NCI-H524 (cell line): ENCODE data around the gene ALG2.

Experiments
- DNase-seq, 2 experiments: peaks; one replicate each; lab custom pipeline; 2025; lab: John Stamatoyannopoulos, UW

ALG2 gene

DNA sequence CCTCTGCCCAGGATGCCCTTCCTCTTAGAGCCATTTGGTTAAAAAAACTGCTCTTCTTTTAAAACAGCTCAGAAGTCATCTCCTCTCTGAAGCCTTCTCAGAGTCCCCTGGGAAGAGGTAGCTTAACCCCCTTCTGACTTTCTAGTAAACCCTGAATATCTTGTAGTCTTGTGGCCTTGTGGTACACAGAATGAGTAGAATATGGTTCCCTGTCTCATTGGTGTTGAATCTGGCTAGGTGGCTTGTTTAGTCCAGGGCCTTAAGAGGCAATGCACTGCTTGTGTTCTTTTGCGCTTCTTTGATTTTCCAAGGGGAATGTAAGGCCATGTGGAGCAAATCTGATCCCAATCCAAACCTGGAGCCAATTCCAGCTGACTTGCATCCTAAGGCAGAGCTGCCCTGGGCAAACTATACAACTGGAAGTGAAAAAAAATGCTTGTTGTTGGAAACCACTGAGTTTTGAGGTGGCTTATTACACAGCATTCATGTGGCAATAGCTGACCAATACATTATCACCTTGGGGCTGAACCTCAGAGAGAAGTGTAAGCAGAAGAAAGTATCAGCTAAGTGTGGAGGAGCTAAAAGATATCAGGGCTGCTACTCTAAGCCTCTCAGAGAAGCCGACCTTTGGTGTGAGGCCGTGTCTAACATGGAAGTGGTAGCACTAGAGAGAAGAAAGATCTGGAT, 31.0 kb downstream of the ALG2 start:
- DNase-seq: no peak

- no peak for DNase-seq
Measured at GRCh38 chr9:99189887-99190596, 31.7 kb downstream of the ALG2 start.

- no peak for DNase-seq
Measured at GRCh38 chr9:99189186-99189585, 32.6 kb downstream of the ALG2 start.

- no peak for DNase-seq
Measured at GRCh38 chr9:99187311-99187710, 34.4 kb downstream of the ALG2 start.

DNA sequence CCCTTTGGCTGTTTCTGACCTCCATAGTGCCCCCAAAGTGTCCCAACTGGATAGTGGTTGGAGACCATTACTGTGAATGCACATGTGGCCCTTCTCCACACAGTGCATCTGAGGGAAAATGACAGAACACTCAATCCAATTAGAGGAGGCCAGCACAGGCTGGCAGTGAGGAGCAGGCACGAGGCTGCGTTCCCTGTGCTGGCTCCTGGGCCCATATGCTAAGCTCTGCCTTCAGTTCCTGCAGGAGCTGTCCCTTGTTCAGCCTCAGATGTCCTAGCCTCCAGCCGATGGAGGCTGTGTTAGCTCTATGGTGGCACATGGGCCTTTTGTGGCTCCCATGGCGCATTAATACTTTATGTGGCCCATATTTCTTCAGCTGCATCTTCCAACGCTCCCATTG, 35.8 kb downstream of the ALG2 start:
- peak in 1 of 2 experiments; percentile 70 for DNase-seq

DNA sequence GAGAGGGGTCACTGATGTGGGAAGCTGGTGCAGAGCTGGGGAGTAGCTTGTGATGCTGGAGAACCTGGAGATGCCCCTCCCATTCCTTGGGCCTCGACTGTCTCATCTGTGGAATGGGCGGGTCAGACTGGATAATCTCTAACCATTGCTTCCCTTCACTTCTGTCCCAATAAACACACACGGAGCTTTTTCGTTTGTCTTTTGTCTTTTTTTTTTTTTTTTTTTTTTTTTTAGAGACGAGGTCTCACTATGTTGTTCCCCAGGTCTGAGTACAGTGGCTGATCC, 36.5 kb downstream of the ALG2 start:
- DNase-seq: no peak

DNA sequence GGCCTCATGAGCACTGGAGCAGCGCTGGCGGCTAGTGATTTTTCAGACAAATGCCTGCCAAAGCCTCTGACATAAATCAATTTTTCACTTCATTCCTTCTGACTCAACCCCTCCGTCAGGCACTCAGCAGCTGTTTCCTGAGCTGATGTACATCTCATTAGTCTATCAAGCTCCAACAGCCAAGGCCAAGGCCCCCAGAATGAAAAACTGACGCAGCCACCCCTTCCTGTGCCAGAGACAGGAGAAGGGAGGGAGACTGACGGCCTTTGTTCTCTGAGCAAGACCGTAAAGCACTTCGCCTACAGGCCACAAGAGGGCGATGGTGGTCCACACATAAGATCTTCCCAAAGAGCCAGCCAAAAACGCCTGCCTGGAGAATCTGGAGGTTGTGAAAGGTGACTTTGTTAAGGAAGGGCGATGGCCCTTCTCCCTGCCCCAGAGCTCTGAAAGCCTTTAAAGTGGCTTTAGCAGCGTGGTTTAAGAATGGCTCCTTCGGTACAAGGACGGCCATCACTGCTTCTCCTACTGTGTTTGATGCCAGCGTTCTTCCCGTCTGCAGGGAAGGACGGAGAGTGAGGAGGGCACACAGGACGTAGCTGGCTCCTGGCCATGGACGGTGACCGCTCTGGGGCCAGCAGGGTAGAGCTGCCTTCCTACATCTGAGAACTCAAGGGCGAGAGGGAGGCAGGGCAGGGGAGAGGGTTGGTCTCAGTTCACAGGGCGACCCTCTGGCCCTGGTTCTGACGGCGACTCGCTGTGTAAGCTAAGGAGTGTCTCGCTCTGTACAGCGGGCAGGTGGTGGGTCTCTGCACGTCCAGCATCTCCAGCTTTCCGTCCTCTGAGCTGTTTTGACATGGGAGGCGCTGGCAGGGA, 37.0 kb downstream of the ALG2 start:
- peak; percentile 85 to 95 for DNase-seq

DNA sequence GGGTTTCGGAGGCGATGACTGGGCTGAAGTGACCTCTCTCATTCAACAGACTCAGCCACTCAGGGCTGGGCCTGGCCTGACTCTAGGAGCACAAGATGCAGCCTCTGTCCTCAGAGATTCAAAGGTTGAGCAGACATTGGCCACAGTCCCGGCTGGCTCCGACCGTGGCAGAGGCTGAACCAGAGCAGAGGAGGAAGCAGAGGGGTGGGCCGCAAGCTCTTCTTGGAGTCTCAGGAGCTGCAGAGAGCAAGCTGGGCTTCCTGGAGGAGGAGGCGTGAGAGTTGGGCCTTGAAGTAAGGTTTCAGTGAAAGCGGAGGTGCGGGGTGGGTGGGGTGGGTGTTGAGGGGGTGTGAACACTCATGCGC, 37.6 kb downstream of the ALG2 start:
- no peak for DNase-seq

- DNase-seq: no peak
Measured at GRCh38 chr9:99183616-99184015, 38.1 kb downstream of the ALG2 start.

GRCh38 chr9:99182356-99182755, 39.4 kb downstream of the ALG2 start:
- DNase-seq: no peak

GRCh38 chr9:99181621-99182020, 40.1 kb downstream of the ALG2 start:
- no peak for DNase-seq

- DNase-seq: no peak
Measured at GRCh38 chr9:99181206-99181605, 40.5 kb downstream of the ALG2 start.

DNA sequence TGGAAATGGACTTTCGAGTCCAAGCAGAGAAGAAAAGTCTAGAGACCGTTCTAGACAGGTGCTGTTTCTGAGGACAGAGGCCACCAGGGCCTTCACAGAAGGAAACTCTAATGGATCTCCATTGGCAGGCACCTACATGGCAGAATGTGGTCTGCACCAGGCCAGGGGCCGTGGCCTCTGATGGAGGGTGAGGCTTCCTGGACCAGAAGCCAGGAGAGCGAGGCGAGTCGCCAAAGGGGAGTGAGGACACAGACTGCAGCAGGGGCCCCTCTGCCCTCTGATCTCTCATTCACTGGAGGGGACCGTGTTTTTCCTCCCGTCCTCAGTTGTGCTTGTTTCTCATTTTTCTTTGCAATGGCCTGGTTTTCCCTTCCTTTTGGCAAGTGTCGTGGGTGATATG, 41.1 kb downstream of the ALG2 start:
- no peak for DNase-seq

DNA sequence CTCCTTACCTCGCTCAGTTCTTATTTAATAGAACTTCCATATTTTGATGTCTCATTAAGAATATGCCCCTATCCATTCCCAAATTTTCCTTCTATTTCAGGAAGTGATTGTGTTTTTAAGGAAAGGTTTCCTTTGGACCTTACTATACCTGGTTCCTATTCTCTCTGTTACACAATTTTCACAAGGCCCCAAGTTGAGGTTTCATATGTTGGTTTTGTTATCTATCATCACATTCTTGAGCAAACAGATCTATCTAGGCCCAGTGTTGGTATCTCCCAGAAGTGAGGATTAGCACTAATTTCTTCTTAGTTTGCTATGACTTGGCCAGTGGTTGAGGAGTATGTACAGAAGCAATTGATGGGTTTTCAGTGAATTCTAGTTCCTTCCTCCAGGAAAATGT, 41.5 kb downstream of the ALG2 start:
- DNase-seq: no peak

GRCh38 chr9:99178912-99179872, 42.5 kb downstream of the ALG2 start:
- DNase-seq: no peak

DNA sequence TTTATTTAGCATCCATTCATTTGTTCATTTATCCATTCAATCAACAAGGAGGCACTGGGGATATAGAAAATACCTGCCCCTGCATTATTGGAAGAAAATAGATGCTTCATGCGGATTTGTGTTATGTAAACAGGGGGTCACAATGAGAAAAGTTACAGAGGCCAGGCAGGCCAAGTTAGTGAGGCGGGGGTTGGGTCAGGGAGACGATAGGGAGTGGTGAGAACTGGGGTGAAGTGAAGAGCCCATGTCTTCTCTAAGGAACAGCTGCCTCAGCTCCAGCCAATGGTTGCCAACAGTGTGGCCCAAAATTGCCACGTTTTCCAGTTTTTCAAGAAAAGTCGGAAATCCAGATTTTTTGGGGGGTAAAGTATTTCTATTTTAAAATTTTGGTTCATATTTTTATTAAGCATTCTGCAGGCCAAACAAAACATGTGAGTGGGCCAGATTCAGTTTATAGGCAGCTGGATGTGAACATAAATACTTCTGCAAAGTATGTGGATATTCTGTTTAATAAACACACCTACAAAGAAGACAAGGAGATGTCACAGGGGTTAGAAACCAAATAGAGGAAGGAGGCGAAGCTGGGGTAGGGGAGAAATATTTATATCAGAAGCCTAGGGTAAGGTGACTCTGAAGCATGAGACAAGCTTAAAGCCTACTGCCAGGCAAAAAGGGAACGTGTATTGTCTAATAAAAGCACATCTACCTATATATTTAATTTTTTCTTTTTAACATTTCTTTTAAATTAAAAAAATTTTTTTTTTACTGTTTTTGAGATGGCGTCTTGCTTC, 44.0 kb downstream of the ALG2 start:
- DNase-seq: no peak

GRCh38 chr9:99176527-99177013, 45.2 kb downstream of the ALG2 start:
- peak in 1 of 2 experiments; percentile 31 for DNase-seq

GRCh38 chr9:99173570-99174504, 47.9 kb downstream of the ALG2 start:
- peak in 1 of 2 experiments; percentile 50 for DNase-seq
